ENCODE results near the gene NIT1. TPM values are rescaled to one million over a fixed set of nuclear protein-coding genes. Genes with fewer than 3 reads are reported as not detected.

Gene NIT1
- total and polyA plus RNA-seq, 8 donors: 8.8 to 77.9 (median 24.1) TPM

- DNase-seq: no peak
- Histone ChIP-seq H3K27me3 (no peaks in the 10 kb centered on the region), H3K9me3 (no peaks in the 10 kb centered on the region), H3K4me3 (peak overlapping the region; percentile 69 to 99 (median 93)), H3K4me1 (peaks cover 37 to 62% (median 53%) of the 10 kb centered on the region in 4 donors), H3K27ac (peak overlapping the region; percentile 87 to 93 (median 90)), H3K36me3 (peaks cover 9 to 51% (median 44%) of the 10 kb centered on the region in 4 donors)
- intact Hi-C loops (cut with DNase I; ENCODE audit: low total_unique reads): no loop called here
- no peak for TF ChIP-seq POLR2AphosphoS5 (IDR thresholded peaks at IDR 0.05)
- no peak for TF ChIP-seq CTCF (IDR thresholded peaks at IDR 0.05)
- no peak for TF ChIP-seq EP300 (IDR thresholded peaks at IDR 0.05)
- TF ChIP-seq POLR2A (IDR thresholded peaks at IDR 0.05): no peak
- 55 to 68% (median 60%) methylated on average over 9 of the region's 9 CpGs for WGBS, 5 donors
Observed at GRCh38 chr1:161158316-161159010, 40.6 kb downstream of the NIT1 start.

- DNase-seq: peak; percentile 94 to 98
- Histone ChIP-seq H3K27me3 (no peaks in the 10 kb centered on the region), H3K27ac (peak within 1 kb of the TSS; percentile 87 to 93 (median 90)), H3K36me3 (peaks cover 9 to 59% (median 53%) of the 10 kb centered on the region in 4 donors), H3K4me3 (peak within 1 kb of the TSS; percentile 69 to 99 (median 93)), H3K4me1 (peaks cover 36 to 60% (median 52%) of the 10 kb centered on the region in 4 donors), H3K9me3 (no peaks in the 10 kb centered on the region)
- intact Hi-C loops (cut with DNase I; ENCODE audit: low total_unique reads): no loop called here
- WGBS, 5 donors: 1 to 2% (median 2%) methylated on average over 28 to 60 of the region's 60 CpGs
- TF ChIP-seq EP300 (IDR thresholded peaks at IDR 0.05): no peak
- peak in 1 of 4 donors; percentile 21 for TF ChIP-seq POLR2A (IDR thresholded peaks at IDR 0.05)
- peak; percentile 46 to 87 (median 70) for TF ChIP-seq POLR2AphosphoS5 (IDR thresholded peaks at IDR 0.05)
- peak in 3 of 7 experiments; percentile 9 to 16 (median 12) for TF ChIP-seq CTCF (IDR thresholded peaks at IDR 0.05)
Observed at GRCh38 chr1:161159087-161159912, 41.4 kb downstream of the NIT1 start, which contains the start of gene USP21. USP21 (plus strand) TSS chr1:161159500; CDS start chr1:161160641, 1,141 bp downstream.

- Histone ChIP-seq H3K9me3 (no peaks in the 10 kb centered on the region), H3K27ac (peak overlapping the region; percentile 87 to 93 (median 90)), H3K27me3 (no peaks in the 10 kb centered on the region), H3K4me3 (peak overlapping the region; percentile 69 to 99 (median 93)), H3K36me3 (peaks cover 9 to 65% (median 59%) of the 10 kb centered on the region in 4 donors), H3K4me1 (peaks cover 30 to 59% (median 48%) of the 10 kb centered on the region in 4 donors)
- TF ChIP-seq EP300 (IDR thresholded peaks at IDR 0.05): no peak
- TF ChIP-seq CTCF (IDR thresholded peaks at IDR 0.05): no peak
- TF ChIP-seq POLR2A (IDR thresholded peaks at IDR 0.05): no peak
- no peak for DNase-seq
- intact Hi-C loops (cut with DNase I; ENCODE audit: low total_unique reads): no loop called here
- 3 to 6% (median 6%) methylated on average over 11 of the region's 11 CpGs for WGBS, 5 donors
Observed at GRCh38 chr1:161159913-161160243, 42.0 kb downstream of the NIT1 start.

- intact Hi-C loops (cut with DNase I; ENCODE audit: low total_unique reads): no loop called here
- H3K36me3 ChIP-seq: peaks cover 9 to 68% (median 59%) of the 10 kb centered on the region in 4 donors
- no peaks in the 10 kb centered on the region for H3K9me3 ChIP-seq
- WGBS, 5 donors: 92 to 95% (median 94%) methylated on average over 15 to 22 of the region's 22 CpGs
- TF ChIP-seq POLR2A (IDR thresholded peaks at IDR 0.05): no peak
- no peak for TF ChIP-seq CTCF (IDR thresholded peaks at IDR 0.05)
- no peak for TF ChIP-seq EP300 (IDR thresholded peaks at IDR 0.05)
- no peak for TF ChIP-seq POLR2AphosphoS5 (IDR thresholded peaks at IDR 0.05)
- no peaks in the 10 kb centered on the region for H3K27me3 ChIP-seq
- H3K27ac ChIP-seq: peak overlapping the region in 1 of 5 donors; percentile 90
- H3K4me3 ChIP-seq: peak overlapping the region in 1 of 4 donors; percentile 96
- DNase-seq: no peak
- H3K4me1 ChIP-seq: peaks cover 31 to 59% (median 49%) of the 10 kb centered on the region in 4 donors
Observed at GRCh38 chr1:161160671-161161145, 42.8 kb downstream of the NIT1 start.
